EH (cell line): ENCODE measurements around the gene MAP2K3.

Source experiments
- DNase-seq: peaks from one replicate; pipeline ENCODE4 v3.0.0-alpha.2; 2015; ENCODE audit warnings: low read depth

The MAP2K3 gene

GRCh38 chr17:21284319-21285163 is at the start of gene MAP2K3:
Gene MAP2K3 (plus strand): TSS chr17:21284711. CDS start chr17:21284921, 210 bp downstream.
- peak; percentile 100 for DNase-seq

GRCh38 chr17:21235921-21236320 is 48.6 kb upstream of the MAP2K3 start:
- DNase-seq: no peak

- DNase-seq: peak; percentile 44
Measured at GRCh38 chr17:21239680-21240368, 44.7 kb upstream of the MAP2K3 start.

GRCh38 chr17:21240369-21241055 is 44.0 kb upstream of the MAP2K3 start:
- no peak for DNase-seq

- no peak for DNase-seq
Measured at GRCh38 chr17:21241564-21241963, 42.9 kb upstream of the MAP2K3 start.

GRCh38 chr17:21242026-21242697 is 42.3 kb upstream of the MAP2K3 start:
- peak; percentile 78 for DNase-seq

- DNase-seq: no peak
Measured at GRCh38 chr17:21242780-21243515, 41.6 kb upstream of the MAP2K3 start.

- no peak for DNase-seq
Measured at GRCh38 chr17:21243516-21244303, 40.8 kb upstream of the MAP2K3 start.

GRCh38 chr17:21245639-21246084 is 38.8 kb upstream of the MAP2K3 start:
- DNase-seq: no peak

GRCh38 chr17:21246698-21247097 is 37.8 kb upstream of the MAP2K3 start:
- no peak for DNase-seq

- no peak for DNase-seq
Measured at GRCh38 chr17:21247552-21248258, 36.8 kb upstream of the MAP2K3 start.

GRCh38 chr17:21248500-21248899 is 36.0 kb upstream of the MAP2K3 start:
- no peak for DNase-seq

GRCh38 chr17:21249086-21249795 is 35.3 kb upstream of the MAP2K3 start:
- no peak for DNase-seq

GRCh38 chr17:21249920-21250703 is 34.4 kb upstream of the MAP2K3 start:
- DNase-seq: no peak

- no peak for DNase-seq
Measured at GRCh38 chr17:21250854-21251253, 33.7 kb upstream of the MAP2K3 start.

- no peak for DNase-seq
Measured at GRCh38 chr17:21251337-21252010, 33.0 kb upstream of the MAP2K3 start.

- peak; percentile 16 for DNase-seq
Measured at GRCh38 chr17:21252289-21252795, 32.2 kb upstream of the MAP2K3 start.
